ENCODE measurements around the gene SRRM1.
"Not testable (repeated sequence)": the region's sequence is repeated elsewhere in the genome, so short reads cannot be mapped to it uniquely, and the experiment has no call there.

Gene SRRM1

DNA sequence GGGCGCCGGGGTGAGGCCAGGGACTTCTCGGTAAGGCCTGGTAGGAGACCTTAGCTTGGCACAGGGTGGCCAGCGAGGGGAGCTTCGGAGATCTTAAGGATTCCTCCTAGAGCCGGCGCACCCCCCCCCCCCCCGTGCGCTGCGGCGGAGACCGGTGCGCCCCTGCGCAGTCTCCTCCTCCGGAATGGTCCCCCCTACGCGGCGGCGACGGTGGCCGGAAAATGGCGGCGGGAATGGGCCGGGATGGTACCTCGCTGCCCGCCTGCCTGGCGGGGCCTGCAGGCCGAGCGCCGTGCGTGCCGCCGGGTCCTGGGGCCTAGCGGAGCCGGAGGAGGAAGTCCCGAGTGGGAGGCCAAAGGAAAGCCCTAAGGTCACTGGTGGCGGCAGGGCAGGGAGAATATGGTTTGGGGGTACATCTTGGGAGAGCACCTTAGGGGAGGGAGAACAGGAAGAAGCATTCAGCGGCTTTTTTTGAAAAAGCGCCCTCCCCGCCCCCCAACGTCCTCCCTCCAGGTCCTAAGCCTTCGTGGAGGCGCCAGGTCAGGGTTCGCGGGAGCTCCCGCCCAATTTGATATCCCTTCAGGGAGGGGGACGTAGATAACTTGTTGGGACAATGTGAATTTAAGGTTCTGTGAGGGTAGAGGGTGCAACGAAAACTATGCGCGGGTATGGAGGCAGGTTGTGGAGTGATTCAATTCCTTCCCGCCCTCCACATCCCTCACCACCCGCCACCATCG lies 429 bp downstream of the SRRM1 start:
- peak; percentile 11 to 53 for DNase-seq

DNA sequence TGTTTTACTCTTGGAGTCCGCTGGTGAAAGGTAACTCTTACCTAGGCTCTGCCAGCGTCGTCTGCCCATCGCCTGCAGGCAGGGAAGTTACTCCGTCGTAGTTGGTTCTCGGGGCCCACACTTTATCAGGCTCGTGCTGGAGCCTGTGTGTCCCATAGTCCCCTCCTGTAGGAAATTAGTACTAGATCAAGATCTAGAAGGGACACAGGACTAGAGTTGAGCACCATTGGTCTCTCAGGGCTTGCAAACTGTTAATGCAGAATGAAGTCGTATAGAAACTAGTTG lies 940 bp downstream of the SRRM1 start:
- DNase-seq, result peak in 1 of 2 experiments; percentile 33

DNA sequence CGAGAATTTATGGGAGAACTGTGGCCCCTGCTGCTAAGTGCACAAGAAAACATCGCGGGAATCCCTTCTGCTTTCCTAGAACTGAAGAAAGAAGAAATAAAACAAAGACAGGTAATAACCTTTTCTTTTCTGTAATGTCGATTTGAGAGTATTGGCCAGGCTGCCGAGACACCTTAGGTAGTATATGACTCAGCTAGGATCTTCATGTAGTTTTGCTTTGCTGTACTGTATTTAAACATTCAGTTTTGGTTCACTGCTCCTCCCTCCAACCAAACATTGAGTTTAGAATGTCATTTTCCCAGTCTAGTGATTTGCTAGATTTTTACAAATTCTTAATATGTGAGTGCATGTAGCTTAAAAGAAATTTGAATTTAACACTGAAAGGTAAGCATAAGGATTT lies 5.8 kb downstream of the SRRM1 start:
- DNase-seq, result no peak

- no peak for DNase-seq
These were observed 9.3 kb downstream of the SRRM1 start for GRCh38 chr1:24652382-24652781.

DNA sequence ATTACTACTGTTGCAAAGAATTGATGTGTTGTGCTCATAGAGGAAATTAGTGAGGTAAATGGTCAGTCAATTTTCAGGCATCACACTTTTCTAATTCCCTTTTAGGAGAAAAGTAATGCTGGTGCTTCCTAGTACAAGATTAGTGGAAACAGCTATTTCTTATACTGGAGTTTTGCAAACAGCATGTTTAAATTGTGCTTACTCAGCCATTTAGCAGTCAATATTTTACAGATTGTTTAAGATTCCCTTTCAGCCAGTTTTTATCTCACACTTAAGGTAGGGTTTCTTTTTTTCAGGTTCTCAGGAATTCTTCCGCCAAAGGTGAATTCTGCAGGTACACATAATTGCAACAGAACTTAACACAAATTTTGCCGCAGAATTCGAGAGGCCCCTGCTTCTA lies 10.9 kb downstream of the SRRM1 start:
- DNase-seq, result no peak

DNA sequence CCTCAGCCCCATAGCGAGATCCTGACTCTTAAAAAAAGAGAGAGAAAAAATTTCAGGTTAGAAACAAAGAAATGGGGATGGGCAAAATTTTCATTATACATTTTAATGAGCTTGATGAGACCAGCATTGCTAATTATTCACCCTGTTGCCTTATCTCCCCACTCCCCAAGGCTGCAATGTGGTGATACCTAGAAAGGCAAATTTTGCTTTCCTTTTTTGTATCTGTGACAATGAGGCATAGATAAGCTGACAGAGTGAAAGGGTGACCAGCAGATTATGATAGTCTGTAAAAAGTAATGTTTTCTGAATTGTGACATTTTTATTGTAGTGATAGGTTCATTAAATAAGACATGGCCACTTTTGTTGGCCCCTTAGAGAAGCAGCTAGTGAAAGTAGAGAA lies 12.9 kb downstream of the SRRM1 start:
- DNase-seq, result no peak

- DNase-seq, result no peak
These were observed 14.7 kb downstream of the SRRM1 start for GRCh38 chr1:24657781-24658180.

DNA sequence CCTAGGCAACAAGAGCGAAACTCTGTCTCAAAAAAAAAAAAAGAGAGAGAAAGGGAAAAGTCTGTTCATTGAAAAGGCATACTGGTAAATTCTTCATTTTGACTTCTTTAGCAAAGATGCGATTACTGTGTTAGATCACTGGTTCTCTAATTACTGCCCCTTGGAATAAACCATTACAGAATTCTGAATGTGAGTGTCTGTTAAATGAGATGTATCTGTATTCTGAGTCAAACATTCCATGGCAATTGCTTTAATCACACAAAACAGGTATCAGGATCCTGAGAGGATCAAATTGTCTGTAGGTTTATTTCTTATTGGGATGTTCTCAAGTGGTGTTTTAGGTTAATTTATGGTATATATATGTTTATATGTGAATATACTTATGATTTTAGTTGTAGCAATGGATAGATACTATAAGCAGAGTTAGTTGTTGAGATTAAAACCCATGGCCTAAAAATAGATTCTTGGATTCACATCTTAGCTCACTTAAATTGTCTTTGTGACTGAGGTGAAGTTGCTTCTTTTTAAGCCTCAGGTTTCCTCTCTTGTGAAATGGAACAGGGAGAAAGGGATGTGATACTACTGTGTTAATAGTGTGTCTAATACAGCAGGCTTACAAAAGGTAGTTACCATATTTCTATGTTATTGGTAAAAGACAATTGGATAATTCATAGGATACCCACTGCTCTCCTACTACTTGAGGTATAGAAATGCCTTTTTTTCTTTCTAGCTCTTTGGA lies 16.2 kb downstream of the SRRM1 start:
- no peak for DNase-seq

DNA sequence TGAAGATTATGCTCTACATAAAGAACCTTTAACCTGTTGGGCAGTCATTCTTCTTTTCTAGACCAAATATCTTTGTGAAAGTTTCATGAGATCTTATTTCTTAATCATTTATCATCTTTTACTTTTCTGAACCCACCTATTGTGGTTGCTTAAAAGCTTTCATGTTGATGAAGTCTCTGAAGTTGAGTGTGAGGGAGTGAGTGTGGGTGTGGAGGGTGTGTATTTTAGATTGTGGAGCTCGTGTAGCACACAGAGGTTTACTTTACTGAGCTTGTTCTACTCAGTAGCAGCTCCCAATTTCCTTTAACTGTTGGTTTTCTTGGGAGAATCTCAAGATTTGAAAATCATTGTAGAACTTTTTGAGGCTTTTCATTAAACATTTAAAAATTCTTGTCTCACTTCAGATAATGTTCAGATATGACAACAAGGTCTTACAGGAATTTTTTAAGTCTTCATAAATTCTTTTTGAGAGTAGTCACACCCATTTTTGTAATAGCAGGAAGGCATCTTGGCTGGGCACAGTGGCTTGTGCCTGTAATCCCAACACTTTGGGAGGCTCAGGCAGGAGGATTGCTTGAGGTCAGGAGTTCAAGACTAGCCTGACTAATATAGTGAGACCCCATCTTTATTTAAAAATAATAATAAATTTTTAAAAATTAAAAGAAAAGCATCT lies 17.0 kb downstream of the SRRM1 start:
- no peak for DNase-seq

- no peak for DNase-seq
These were observed 21.5 kb downstream of the SRRM1 start for GRCh38 chr1:24664507-24665033.

DNA sequence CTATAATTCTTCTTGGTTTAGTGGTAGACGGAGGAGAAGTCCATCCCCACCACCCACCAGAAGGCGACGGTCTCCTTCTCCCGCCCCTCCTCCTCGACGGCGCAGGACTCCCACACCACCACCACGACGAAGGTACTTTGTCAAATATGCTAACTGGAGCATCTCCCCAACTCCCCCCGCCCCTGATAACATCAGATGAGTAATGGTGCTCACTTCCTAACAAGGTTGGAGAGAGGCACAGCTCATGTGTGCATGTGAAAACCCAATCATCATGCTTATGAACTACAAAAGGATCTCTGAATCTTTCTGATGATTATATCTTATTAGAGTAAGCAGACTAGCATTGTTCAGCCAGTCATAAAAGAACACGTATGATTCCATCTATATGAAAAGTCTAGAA lies 23.7 kb downstream of the SRRM1 start:
- no peak for DNase-seq

- not testable (repeated sequence) for DNase-seq
These were observed 28.3 kb downstream of the SRRM1 start for GRCh38 chr1:24671372-24671771.

GRCh38 chr1:24672686-24673085 lies 29.6 kb downstream of the SRRM1 start:
- DNase-seq, result not testable (repeated sequence)

DNA sequence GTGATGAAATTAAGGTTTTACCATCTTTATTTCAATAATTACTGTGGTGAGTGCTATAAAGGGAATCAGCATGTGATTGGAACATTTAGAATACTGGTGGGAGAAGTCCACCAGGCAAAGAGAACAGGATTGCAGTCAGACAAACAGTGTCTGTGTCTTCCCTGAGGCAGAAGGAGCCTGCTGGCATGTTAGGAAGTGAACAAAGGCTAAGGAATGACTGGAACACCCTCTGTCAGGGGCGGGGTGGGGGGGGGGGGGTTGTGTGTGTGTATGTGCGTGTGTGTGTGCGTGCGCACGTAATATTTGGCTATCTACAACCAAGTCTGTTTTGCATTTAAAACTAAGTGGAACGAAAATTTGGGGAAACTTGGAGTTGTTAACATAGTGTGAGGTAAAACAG lies 30.2 kb downstream of the SRRM1 start:
- no peak for DNase-seq

DNA sequence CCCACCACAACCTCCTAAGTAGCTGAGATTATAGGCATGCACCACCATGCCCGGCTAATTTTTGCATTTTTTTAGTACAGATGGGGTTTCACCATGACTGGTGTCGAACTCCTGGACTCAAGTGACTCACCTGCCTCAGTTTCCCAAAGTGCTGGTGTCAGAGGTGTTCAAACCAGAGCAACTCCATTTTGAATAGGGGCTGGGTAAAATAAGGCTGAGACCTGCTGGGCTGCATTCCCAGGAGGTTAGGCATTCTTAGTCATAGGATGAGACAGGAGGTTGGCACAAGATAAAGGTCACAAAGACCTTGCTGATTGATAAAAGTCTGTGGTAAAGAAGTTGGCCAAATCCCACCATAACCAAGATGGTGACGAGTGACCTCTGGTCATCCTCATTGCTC lies 35.3 kb downstream of the SRRM1 start:
- not testable (repeated sequence) for DNase-seq

GRCh38 chr1:24679725-24680124 lies 36.6 kb downstream of the SRRM1 start:
- no peak for DNase-seq

GRCh38 chr1:24683713-24684162 lies 40.6 kb downstream of the SRRM1 start:
- DNase-seq, result no peak

GRCh38 chr1:24688033-24688432 lies 44.9 kb downstream of the SRRM1 start:
- no peak for DNase-seq

- DNase-seq, result peak; percentile 3 to 77
These were observed 45.6 kb downstream of the SRRM1 start for GRCh38 chr1:24688621-24689195.

DNA sequence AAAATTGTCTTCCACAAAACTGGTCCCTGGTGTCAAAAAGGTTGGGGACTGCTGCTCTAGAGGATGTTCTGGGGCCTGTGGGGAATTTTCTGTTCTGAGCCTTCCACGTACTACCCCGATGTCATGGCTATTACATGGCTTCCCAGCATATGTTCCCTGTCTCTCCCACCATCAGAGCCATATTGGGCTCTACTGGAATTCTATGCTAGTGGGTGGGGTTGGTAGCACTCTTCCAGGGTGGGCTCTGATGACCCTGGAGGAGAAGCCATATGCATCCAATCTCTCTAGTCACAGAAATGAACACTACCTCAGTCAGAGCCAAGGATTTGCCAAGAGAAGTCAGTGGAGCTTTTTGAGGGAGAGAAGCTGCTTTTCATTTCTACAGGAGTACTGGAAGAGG lies 47.9 kb downstream of the SRRM1 start:
- DNase-seq, result no peak

DNA sequence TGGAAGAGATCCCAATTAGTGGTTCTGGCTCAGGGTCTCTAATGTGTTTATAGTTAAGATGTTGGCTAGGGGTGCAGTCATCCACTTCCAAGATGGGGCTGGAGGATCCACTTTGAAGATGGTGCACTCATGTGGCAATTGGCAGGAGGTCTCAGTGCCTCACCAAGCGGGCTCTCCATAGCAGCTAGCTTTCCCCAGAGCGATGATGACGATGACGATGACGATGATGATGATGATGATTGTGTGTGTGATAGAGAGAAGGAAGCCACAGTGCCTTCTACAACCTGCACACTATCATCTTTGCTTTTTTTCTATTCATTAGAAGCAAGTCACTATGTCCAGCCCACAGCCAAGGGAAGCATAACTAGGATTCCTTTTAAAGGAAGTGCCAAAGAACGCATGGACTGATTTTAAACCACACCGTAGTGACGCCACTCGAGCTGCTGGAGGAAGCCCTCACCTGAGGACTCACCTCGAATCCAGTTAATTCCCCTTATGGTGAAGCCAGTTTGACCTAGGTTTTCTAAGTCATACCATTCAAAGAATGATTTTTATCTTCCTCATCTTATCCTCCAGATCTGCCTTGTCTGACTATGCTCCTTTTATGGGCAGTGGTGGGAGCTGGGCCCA lies 49.4 kb downstream of the SRRM1 start:
- no peak for DNase-seq

DNA sequence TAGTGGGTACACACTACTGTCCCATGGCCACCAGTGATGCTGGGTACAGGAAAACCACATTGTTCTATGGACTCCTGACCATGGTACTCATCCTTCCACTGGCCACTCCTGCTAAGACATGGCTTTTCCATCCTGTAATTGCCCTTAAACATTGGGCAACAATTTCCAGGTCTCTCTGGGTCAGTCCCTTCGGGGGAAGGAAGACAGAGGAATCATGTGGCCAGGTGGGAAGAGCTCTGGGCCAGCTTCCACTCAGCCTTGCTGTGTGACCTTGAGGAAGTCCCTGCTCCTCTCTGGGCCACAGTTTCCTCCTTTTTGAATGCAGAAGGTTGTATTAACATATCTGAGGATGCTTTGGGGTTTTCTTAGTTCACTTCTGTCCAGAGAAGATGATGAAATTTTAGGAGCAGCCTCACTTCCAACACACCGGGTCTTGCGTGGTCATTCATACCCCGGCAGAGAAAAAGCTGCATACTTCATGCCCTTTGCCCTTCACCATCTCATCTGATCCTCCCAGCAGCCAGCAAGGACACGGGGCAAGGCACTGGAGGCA lies 50.8 kb downstream of the SRRM1 start:
- DNase-seq, result no peak

- DNase-seq, result no peak
These were observed 51.3 kb downstream of the SRRM1 start for GRCh38 chr1:24694380-24694843.
